Measurements from ENCODE around the gene CSTB.

The CSTB gene

GRCh38 chr21:43744725-43745124, 31.4 kb downstream of the CSTB start:
- TF ChIP-seq CTCF (IDR thresholded peaks at IDR 0.05; ENCODE audit: low read depth, low read length): no peak
- H3K4me3 ChIP-seq (ENCODE audit: low read depth, low read length): no peak overlapping the region

GRCh38 chr21:43743947-43744346, 32.2 kb downstream of the CSTB start:
- TF ChIP-seq CTCF (IDR thresholded peaks at IDR 0.05; ENCODE audit: low read depth, low read length): no peak
- no peak overlapping the region for H3K4me3 ChIP-seq (ENCODE audit: low read depth, low read length)

GRCh38 chr21:43741423-43742096, 34.5 kb downstream of the CSTB start:
- TF ChIP-seq CTCF (IDR thresholded peaks at IDR 0.05; ENCODE audit: low read depth, low read length): no peak
- H3K4me3 ChIP-seq (ENCODE audit: low read depth, low read length): no peak overlapping the region

GRCh38 chr21:43740497-43741156, 35.5 kb downstream of the CSTB start:
- no peak for TF ChIP-seq CTCF (IDR thresholded peaks at IDR 0.05; ENCODE audit: low read depth, low read length)

GRCh38 chr21:43739621-43740435, 36.3 kb downstream of the CSTB start:
- TF ChIP-seq CTCF (IDR thresholded peaks at IDR 0.05; ENCODE audit: low read depth, low read length): no peak
- no peak overlapping the region for H3K4me3 ChIP-seq (ENCODE audit: low read depth, low read length)

More at GRCh38 chr21:43740497-43741156, 35.5 kb downstream of the CSTB start:
- no peak overlapping the region for H3K4me3 ChIP-seq (ENCODE audit: low read depth, low read length)

- no peak overlapping the region for H3K4me3 ChIP-seq (ENCODE audit: low read depth, low read length)
- no peak for TF ChIP-seq CTCF (IDR thresholded peaks at IDR 0.05; ENCODE audit: low read depth, low read length)
Observed at GRCh38 chr21:43737158-43737950, 38.8 kb downstream of the CSTB start.
